HG02852 (cell line): ENCODE measurements around the gene ROR1.

Source experiments
- ATAC-seq: cut with Tn5 transposase; IDR thresholded peaks from one replicate; pipeline ENCODE4 v1.9.1; 2021; ENCODE audit warnings: mild to moderate bottlenecking, moderate library complexity; ENCODE audit not compliant: unreplicated experiment

Gene ROR1

DNA sequence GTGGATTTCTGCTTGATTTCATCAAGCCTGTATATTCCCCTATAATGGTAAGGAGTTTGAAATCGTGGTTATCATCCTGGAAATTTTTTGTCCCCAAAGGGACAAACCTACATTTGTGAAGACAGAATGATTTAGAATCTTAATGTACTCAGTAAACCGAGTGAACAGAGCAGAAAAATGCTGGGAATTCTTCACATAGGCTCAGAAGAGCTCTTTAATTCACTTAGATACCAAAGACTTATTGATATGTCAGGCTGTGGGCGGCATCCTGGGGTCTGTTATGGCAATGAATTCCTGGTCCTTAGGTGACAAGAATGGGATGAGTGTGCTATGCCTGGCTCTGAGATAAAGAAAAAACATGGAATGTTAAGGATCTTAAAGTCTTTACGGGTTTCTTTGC, 74.9 kb downstream of the ROR1 start:
- ATAC-seq, result no peak

DNA sequence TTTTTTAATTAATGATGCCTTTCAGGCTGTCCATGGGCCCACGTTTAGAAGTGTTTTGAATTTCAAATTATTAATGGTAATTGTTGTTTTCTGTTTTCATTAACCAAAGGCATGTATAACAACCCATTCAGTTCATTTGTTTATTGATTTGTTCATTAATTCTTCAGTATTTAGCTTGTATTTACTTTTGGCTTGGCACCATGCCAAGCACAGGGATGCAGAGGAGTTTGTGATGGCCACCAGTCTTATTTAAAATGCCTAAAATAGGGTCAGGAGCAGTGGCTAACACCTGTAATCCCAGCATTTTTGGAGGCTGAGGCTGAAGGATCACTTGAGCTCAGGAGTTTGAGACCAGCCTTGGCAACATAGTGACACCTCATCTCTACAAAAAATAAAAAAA, 75.3 kb downstream of the ROR1 start:
- no peak for ATAC-seq

DNA sequence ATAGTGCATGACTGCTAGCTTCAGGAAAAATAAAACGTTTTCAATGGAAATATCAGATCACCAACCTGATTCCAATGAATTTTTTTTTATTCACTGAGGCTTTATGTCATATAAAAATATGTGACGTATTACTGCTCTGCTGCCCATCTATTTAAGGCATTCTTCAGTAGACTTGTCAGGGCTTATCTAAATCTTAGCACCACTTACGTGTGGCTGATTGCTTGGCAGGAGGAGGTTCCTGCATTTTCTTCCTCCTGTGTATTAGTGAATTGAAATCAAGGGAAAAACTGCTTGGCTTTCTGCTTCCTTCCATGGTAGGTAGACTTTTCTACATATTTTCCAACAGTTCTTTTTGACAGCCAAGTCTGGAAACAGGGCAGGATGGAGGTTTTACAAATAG, 80.3 kb downstream of the ROR1 start:
- no peak for ATAC-seq

- ATAC-seq, result no peak
These were observed 82.1 kb downstream of the ROR1 start for GRCh38 chr1:63855942-63856341.

DNA sequence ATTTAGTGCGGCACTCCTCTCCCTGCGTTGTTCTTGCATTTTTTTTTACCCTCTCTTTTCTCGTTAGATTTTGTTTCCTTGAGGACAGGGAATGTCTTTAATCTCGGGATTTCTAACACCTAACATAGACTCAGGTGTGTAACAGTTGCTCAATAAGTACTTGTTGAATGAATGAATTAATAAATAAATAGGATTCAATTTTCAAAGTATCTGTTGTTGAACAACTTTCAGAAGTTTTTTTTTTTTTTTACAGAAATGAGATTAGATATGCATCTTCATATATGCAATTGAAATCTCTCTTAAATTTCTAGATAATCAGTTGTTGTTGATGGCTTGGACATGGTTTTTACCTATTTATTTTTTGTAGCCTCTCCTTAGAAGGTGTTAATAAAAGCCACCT, 83.1 kb downstream of the ROR1 start:
- ATAC-seq, result no peak

GRCh38 chr1:63857478-63857877, 83.7 kb downstream of the ROR1 start:
- ATAC-seq, result no peak

DNA sequence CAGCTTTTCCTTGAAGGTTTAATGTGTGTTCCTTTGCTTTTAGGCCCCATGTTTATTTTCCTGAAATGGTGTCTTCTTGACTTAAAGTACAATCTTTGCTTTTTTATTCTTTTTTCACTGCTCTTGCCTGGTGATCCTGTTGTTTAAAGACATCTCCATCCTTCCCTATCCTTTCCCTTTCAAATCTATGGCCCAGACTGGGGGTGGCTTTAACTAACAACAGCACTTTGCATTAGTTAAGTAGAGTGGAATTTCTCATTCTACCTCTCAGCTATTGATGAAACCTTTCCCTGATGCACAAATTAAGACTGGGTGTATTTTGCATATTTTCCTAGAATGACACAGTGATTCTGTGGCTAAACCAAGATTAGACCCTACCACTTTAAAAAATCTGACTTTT, 84.3 kb downstream of the ROR1 start:
- no peak for ATAC-seq

GRCh38 chr1:63859480-63860275, 85.9 kb downstream of the ROR1 start:
- no peak for ATAC-seq

GRCh38 chr1:63861052-63861691, 87.4 kb downstream of the ROR1 start:
- no peak for ATAC-seq

DNA sequence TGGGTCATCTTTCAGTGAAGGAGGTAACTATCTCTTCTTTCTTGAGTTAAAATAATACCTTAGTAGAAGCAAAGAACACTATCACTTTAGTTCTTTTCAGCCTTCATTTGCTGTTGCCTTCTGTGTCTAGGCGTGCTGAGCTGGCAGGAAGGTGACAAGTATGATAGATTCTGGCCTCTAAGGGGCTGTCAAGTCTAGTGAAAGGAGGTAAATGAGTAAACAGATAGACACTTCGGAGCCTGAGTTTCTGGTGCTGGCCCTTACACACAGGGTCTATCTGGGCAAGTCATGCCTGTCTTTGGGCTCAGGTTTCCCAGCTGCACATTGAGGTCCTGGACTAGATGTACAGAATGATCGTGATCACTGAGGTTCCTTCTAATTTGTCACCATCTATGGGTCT, 89.3 kb downstream of the ROR1 start:
- no peak for ATAC-seq

GRCh38 chr1:63864224-63864641, 90.4 kb downstream of the ROR1 start:
- no peak for ATAC-seq

- ATAC-seq, result no peak
These were observed 91.7 kb downstream of the ROR1 start for GRCh38 chr1:63865561-63865960.

GRCh38 chr1:63866084-63866483, 92.3 kb downstream of the ROR1 start:
- ATAC-seq, result no peak

- no peak for ATAC-seq
These were observed 93.8 kb downstream of the ROR1 start for GRCh38 chr1:63867429-63868176.

DNA sequence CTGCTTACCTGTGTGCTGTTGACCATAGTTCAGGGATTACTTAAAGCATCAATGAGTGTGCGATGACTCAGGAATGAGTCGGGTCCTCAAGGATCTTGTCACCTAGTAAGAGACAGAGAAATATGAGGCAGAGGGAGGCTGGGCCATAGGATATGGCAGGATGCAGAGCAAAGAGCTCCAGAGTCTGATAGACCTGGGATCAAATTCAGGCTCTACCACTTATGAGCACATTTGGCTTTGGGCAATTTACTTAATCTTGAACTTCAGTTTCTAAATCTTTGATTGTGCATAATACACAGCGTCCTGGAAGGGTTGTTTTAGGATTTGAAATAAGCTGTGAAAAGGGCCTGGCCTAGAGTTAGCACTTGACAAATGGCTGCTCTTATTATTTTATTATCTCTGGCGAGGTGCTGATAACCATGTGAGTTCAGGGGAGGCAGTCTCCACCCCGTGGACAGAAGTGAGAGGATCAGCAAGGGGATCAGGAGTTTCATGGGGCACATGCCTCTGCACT, 94.5 kb downstream of the ROR1 start:
- ATAC-seq, result no peak

GRCh38 chr1:63870152-63870551, 96.3 kb downstream of the ROR1 start:
- no peak for ATAC-seq

GRCh38 chr1:63871463-63871862, 97.6 kb downstream of the ROR1 start:
- no peak for ATAC-seq

DNA sequence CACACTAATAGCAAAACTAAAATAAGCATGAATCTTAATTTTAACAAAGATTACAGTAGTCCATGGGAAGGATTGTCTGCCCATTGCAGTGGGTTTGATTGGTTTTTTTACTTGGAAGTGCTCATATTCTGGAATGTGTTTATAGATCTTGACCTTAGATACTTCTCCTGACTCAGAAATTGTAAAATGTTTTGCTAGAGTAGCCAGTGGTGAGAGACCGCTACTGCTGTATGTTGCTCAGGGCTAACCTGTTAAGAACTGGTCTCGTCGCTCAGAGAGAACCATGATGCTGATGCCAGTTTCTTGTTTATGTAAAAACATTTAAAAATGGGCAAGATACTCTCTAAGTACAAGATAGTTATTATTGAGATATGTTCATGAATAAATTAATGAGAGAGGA, 99.9 kb downstream of the ROR1 start:
- no peak for ATAC-seq

- no peak for ATAC-seq
These were observed 100.6 kb downstream of the ROR1 start for GRCh38 chr1:63874278-63874880.

GRCh38 chr1:63875636-63876035, 101.8 kb downstream of the ROR1 start:
- ATAC-seq, result no peak

- ATAC-seq, result no peak
These were observed 103.4 kb downstream of the ROR1 start for GRCh38 chr1:63877021-63877767.
